ENCODE results near the gene BICC1. TPM values are rescaled to one million over a fixed set of nuclear protein-coding genes. Genes with fewer than 3 reads are reported as not detected.

BICC1 gene
- total RNA-seq, 1 experiment from 2014 or later = 15.2 TPM

GRCh38 chr10:58608826-58609531, 96.3 kb downstream of the BICC1 start:
- no peaks in the 10 kb centered on the region; the same call in 1 of the 2 replicates for H3K9me3 ChIP-seq
- H3K4me3 ChIP-seq = no peak overlapping the region
- DNase-seq = no peak
- no peaks in the 10 kb centered on the region for H3K27me3 ChIP-seq
- H3K36me3 ChIP-seq = no peaks in the 10 kb centered on the region

DNA sequence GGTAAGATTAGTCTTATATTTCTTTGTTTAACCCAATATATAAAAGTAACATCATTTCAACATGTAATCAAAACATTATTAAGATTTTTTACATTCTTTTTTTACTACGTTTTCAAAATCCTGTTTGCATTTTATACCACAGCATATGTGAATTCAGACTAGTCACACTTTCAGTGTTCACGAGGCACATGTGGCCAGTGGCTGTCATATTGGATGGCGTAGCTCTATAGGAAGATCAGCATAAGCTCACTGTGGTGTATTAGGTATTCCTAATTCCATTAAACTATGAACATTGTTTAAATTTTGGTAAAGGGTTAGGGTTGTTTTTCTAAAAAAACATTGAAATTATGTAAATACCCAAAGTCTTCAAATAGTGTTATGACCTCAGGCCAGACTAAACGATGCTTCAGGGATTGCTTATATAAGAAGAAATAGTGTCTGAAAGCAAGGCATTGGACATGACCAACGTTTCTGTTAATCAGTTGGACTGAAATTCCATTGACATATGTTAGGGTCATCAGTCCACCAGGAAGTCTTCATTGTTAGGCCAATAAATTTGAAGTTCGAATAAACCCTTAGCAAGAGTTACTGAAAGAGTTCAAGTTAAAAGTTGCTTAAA, 97.0 kb downstream of the BICC1 start:
- Histone ChIP-seq H3K9me3 (no peaks in the 10 kb centered on the region; the same call in 1 of the 2 replicates), H3K27me3 (no peaks in the 10 kb centered on the region), H3K36me3 (no peaks in the 10 kb centered on the region), H3K4me3 (no peak overlapping the region)
- no peak for DNase-seq

GRCh38 chr10:58615237-58615935, 102.7 kb downstream of the BICC1 start:
- Histone ChIP-seq H3K9me3 (no peaks in the 10 kb centered on the region), H3K36me3 (no peaks in the 10 kb centered on the region), H3K4me3 (no peak overlapping the region), H3K27me3 (no peaks in the 10 kb centered on the region)
- DNase-seq = no peak

- H3K9me3 ChIP-seq = no peaks in the 10 kb centered on the region
- DNase-seq = no peak
- H3K27me3 ChIP-seq = no peaks in the 10 kb centered on the region
- no peaks in the 10 kb centered on the region for H3K36me3 ChIP-seq
- no peak overlapping the region for H3K4me3 ChIP-seq
Observed at GRCh38 chr10:58618158-58618676, 105.5 kb downstream of the BICC1 start.

GRCh38 chr10:58621379-58622077, 108.9 kb downstream of the BICC1 start:
- Histone ChIP-seq H3K9me3 (no peaks in the 10 kb centered on the region), H3K27me3 (no peaks in the 10 kb centered on the region), H3K4me3 (no peak overlapping the region), H3K36me3 (peaks cover 2% of the 10 kb centered on the region; the same call in 1 of the 2 replicates)
- DNase-seq = no peak

GRCh38 chr10:58622246-58622645, 109.6 kb downstream of the BICC1 start:
- no peak for DNase-seq

GRCh38 chr10:58625070-58625469, 112.4 kb downstream of the BICC1 start:
- Histone ChIP-seq H3K4me3 (no peak overlapping the region), H3K36me3 (peaks cover 2% of the 10 kb centered on the region; the same call in 1 of the 2 replicates), H3K9me3 (no peaks in the 10 kb centered on the region), H3K27me3 (no peaks in the 10 kb centered on the region)
- DNase-seq = no peak

More at GRCh38 chr10:58622246-58622645, 109.6 kb downstream of the BICC1 start:
- Histone ChIP-seq H3K4me3 (no peak overlapping the region), H3K36me3 (peaks cover 2% of the 10 kb centered on the region; the same call in 1 of the 2 replicates), H3K27me3 (no peaks in the 10 kb centered on the region), H3K9me3 (no peaks in the 10 kb centered on the region)

- Histone ChIP-seq H3K27me3 (no peaks in the 10 kb centered on the region), H3K36me3 (peaks cover 2% of the 10 kb centered on the region; the same call in 1 of the 2 replicates), H3K9me3 (no peaks in the 10 kb centered on the region), H3K4me3 (no peak overlapping the region)
- DNase-seq = no peak
Observed at GRCh38 chr10:58627392-58627791, 114.7 kb downstream of the BICC1 start.

- Histone ChIP-seq H3K4me3 (no peak overlapping the region), H3K27me3 (no peaks in the 10 kb centered on the region), H3K36me3 (no peaks in the 10 kb centered on the region), H3K9me3 (no peaks in the 10 kb centered on the region)
- DNase-seq = no peak
Observed at GRCh38 chr10:58631715-58632114, 119.0 kb downstream of the BICC1 start.

- Histone ChIP-seq H3K9me3 (no peaks in the 10 kb centered on the region), H3K4me3 (no peak overlapping the region), H3K36me3 (no peaks in the 10 kb centered on the region), H3K27me3 (no peaks in the 10 kb centered on the region)
- DNase-seq = no peak
Observed at GRCh38 chr10:58632216-58632615, 119.5 kb downstream of the BICC1 start.

DNA sequence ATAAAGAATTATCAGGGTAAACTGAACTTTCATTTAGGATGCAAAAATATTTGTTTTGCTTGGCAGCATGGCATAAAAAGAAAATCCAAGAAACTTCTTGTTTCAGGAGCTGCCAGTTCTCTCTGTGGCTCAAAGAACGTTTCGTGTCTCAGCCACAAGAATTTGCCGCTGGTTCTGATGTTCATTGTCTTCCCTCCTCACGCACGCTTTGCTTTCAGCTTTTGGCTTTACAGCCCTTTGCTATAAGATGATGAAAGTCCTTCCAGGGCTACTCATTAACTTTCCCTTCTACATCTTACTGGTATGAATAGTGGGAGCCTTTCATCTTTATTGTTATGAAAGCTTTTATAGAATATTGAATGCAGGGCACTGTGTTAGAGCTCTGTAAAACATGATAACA, 124.7 kb downstream of the BICC1 start:
- DNase-seq = peak; percentile 71
- H3K4me3 ChIP-seq = peak overlapping the region; percentile 20; the same call in 1 of the 2 replicates
- H3K9me3 ChIP-seq = no peaks in the 10 kb centered on the region
- no peaks in the 10 kb centered on the region for H3K27me3 ChIP-seq
- H3K36me3 ChIP-seq = no peaks in the 10 kb centered on the region

DNA sequence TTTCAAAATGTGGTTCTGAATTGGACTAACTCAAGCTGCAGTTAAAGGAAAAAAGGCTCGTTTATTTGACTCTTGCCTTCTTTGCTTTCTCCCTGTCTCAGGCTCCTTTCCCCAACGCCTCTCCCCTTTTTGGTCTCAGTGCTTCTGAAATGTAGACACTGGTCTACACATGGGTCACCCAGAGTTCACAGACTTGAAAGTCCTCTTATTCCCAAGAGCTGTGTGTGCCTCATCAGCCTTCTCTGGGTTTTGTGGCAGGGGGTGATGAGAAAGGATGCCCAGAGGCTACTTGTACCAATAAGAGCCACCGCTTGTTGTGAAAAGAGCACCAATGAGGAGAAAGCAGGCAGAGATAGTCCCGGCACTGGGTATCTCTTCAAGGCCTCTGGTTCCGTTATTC, 125.7 kb downstream of the BICC1 start:
- Histone ChIP-seq H3K4me3 (no peak overlapping the region), H3K27me3 (no peaks in the 10 kb centered on the region), H3K36me3 (no peaks in the 10 kb centered on the region), H3K9me3 (no peaks in the 10 kb centered on the region)
- DNase-seq = no peak

DNA sequence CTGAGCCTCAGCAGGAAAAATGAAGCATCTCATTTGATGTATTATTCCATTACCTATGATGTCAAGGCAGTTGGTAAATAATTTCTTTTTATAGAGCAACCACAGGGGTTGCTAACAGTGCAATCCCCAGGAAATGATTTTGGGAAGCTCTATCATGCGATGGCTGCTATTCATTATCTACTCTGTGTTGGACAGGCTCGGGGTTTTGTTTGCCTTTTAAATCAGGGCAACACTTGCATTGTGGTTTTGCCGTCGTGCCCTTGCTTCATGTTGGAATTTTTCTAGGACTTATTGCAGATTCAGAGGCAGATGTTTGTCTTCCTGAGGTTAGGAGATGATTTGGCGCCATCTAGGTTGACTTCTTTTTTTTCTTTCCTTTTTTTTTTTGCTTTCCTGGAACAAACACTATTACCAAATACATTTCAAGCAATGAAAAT, 128.4 kb downstream of the BICC1 start:
- Histone ChIP-seq H3K36me3 (no peaks in the 10 kb centered on the region), H3K4me3 (peak overlapping the region; percentile 10; the same call in 1 of the 2 replicates), H3K27me3 (no peaks in the 10 kb centered on the region), H3K9me3 (no peaks in the 10 kb centered on the region)
- DNase-seq = peak; percentile 78

DNA sequence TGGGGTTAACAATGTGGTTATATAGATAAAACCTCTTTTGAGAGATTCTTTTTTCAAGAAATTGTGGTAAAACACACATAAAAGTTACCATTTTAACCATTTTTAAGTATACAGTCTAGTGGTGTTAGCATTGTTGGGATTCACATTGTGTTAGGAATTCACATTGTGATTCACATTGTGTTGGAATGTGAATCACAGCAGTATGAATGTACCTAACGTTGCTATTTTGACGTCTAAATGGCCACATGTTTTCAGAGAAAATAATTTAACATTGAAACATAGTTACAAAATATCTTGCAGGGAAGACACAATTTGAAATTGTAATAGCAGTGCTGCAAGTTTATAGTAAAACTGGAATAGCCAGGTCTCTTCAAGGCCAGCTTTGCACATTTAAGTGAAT, 129.0 kb downstream of the BICC1 start:
- DNase-seq = no peak
- Histone ChIP-seq H3K27me3 (no peaks in the 10 kb centered on the region), H3K4me3 (peak overlapping the region; percentile 10; the same call in 1 of the 2 replicates), H3K9me3 (no peaks in the 10 kb centered on the region), H3K36me3 (no peaks in the 10 kb centered on the region)

DNA sequence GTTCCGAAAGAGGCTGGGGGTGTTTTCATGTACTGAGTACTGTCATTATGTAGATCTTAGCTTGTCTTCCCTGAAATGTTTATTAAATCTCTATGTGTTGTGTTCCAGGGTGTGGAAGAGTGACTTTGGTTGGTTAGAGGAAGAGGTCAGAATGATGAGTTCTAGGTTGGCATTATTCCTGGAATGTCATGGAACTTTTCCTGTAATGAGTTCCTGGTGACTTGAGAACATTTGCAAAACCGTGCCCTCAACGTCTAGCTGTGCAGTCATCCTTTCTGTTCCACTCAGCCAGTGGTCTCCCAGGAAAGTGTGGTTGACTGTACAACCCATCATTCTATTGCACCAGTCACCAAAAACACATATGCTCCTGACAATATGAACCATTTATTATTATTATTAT, 129.6 kb downstream of the BICC1 start:
- peak; percentile 38 for DNase-seq
- Histone ChIP-seq H3K36me3 (no peaks in the 10 kb centered on the region), H3K9me3 (no peaks in the 10 kb centered on the region), H3K27me3 (no peaks in the 10 kb centered on the region), H3K4me3 (no peak overlapping the region)

DNA sequence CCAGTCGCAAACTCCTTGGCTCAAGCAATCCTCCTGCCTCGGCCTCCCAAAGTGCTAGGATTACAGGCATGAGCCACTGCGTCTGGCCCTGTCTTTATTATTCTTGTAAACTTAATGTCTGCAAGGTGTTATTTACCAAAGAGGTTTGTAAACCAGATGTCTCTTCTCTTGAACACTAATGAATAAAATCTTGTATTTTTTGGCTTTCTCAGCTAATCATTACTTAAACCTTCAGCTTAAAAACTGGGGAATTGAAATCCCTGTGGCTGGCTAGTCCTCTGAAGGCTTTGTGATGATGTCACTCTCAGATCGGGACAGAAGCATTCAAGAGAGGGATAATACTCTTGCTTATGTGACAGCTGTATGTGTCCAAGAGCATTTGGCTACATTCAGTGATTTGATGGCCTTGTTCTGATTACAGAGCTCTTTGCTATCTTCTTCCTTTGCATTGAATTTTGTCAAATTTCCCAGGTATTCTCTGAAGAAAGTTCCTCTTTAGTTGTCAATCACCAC, 130.3 kb downstream of the BICC1 start:
- no peak for DNase-seq
- Histone ChIP-seq H3K36me3 (no peaks in the 10 kb centered on the region), H3K9me3 (no peaks in the 10 kb centered on the region), H3K27me3 (no peaks in the 10 kb centered on the region), H3K4me3 (no peak overlapping the region)

Measured in MG63 (cell line).